Measurements from ENCODE around the gene TAF5L.
"Not testable (repeated sequence)": the region's sequence is repeated elsewhere in the genome, so short reads cannot be mapped to it uniquely, and the experiment has no call there.

Gene TAF5L

DNA sequence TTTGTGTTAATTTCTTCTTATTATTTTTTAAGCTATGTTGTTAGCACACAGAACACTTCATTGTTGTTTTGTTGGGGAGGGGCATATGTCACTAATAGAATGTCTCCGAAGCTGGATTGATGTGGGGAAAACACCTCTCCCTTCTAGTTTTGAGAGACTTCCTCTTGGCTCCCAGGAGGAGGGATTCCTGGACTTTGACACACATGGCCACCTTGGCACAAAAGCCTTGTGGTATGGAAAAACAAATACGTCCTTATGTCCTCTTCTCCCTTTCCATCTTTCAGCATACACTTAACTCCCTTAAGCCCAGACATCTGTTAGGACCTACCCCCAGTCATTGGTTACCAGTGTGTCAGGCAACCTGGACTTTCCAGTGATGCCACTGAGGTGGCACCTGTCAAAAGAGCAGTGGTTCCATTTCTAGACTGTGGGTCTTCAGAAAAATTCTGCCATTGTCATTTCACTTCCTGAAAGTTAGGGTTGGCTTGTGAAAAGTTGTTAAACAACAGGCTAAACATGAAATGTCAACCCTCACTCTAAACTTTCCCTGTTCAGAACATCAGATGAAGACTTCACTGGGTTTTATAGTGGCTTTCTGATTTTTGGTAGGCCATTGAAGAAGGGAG, 54.9 kb downstream of the TAF5L start:
- FAIRE-seq (no peak), DNase-seq (ENCODE audit: low spot score) (no peak)

DNA sequence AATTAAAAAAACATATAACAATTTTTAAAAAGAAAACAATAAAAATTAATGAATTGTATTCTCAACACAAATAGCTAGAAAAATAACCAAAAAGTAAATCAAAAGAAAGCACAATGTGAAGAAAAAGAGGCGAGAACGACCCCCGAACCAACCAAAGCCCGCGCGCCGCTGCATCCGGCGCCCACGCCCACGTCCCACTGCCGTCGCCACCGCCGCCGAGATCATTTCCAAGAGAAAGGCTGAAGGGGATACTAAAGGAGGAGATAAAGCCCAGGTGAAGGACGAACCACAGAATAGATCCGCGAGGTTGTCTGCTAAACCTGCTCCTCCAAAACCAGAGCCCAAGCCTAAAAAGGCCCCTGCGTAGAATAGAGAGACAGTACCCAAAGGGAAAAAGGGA, 55.6 kb downstream of the TAF5L start:
- no peak for DNase-seq (ENCODE audit: low spot score)
- FAIRE-seq: no peak

DNA sequence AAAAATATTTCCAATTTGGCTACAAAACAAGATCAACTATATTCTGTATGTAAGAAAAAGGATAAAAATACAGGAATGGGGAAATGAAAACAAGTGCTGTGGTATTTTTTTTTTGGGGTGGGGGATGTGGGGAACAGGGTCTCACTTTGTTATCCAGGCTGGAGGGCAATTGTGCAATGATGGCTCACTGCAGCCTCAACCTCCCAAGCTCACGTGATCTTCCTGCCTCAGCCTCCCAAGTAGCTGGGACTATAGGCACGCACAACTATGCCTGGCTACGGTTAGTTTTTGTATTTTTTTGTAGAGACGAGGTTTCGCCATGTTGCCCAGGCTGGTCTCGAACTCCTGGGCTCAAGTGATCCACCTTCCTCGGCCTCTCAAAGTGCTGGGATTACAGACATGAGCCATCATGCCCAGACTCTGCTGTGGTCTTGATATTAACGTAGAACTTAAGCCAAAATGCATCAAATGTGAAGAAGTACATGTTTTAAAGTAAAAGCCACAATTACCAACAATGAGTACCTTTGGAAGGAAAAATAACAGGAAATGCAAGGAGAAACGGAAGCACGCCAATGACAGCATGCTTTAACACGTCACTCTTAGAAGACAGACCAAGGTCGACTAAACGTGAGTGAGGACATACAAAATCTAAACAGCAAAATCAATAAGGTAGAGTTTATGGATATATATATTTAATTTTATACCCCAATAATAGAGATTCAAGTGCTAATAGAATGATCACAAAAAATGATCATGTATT, 58.6 kb downstream of the TAF5L start:
- FAIRE-seq (no peak), DNase-seq (ENCODE audit: low spot score) (no peak)

DNA sequence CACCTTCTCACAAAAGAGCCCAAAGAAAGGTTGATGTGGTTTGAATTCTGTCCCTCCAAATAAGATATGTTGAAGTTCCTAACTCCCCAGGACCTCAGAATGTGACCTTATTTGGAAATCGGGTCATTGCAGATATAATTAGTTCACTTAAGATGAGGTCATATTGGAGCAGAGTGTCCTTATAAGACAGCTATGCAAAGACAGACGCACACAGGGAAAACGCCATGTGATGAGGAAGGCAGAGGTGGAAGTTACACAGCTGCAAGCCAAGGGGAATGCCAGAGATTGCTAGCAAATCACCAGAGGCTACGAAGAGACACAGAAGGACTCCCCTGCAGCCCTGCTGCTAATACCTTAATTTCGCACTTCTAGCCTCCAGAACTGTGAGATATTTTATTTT, 62.2 kb downstream of the TAF5L start:
- no peak for FAIRE-seq

DNA sequence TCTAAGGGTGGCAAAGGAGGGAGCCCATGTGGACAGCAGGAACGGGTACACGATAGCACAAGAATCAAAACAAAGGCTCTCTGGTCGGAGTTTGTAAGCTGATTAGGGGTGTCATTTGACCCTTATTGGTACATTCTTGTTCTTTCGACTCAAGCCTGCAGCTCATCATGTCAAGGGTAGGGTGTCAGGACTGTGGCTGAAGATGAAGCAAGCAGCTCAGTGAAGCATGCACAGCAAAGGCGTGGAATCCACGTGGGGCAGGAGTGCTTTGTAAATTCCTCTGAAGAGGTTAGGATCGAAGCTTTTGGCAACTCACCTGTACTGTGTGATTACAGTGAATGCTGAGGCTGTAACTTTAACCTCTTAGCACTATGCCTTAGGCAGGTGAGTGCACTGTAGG, 62.7 kb downstream of the TAF5L start:
- DNase-seq (ENCODE audit: low spot score) (no peak), FAIRE-seq (no peak)

More for the DNA sequence above, 62.2 kb downstream of the TAF5L start:
- DNase-seq (ENCODE audit: low spot score): no peak

DNA sequence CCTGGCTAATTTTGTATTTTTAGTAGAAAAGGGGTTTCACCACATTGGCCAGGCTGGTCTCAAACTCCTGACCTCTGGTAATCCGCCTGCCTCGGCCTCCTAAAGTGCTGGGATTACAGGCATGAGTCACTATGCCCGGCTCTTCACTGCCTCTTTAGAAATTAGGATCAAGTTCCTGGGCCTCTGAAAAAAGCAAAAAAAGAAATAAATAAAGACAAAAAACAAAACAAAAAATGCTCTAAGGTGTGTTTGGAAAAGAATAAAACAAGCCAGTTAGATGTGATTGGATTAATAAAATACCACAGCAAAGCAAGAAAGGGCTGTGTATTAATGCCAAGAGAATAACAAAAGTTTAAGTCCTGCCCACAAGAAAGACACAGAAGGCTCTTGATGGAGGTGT, 63.2 kb downstream of the TAF5L start:
- FAIRE-seq (no peak), DNase-seq (ENCODE audit: low spot score) (no peak)

DNA sequence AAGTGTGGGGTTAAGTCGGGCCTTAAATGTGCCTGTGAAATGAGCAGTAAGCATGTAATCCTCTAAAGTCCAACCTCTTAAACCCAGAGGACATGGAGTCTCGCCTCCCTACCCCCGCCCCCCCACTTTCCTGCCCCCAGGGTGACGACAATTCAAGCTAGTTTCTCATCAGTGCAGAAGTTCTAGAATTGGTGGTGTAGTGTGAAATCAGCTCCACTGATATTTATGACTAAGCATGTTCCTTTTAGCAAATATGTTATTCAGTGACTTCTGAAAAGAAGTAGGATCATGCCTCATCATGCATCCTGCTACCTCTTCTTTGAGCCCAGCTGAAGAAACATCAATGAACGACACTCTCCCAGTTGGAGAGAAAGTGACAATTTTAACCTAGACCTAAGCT, 64.8 kb downstream of the TAF5L start:
- FAIRE-seq (no peak), DNase-seq (ENCODE audit: low spot score) (no peak)

DNA sequence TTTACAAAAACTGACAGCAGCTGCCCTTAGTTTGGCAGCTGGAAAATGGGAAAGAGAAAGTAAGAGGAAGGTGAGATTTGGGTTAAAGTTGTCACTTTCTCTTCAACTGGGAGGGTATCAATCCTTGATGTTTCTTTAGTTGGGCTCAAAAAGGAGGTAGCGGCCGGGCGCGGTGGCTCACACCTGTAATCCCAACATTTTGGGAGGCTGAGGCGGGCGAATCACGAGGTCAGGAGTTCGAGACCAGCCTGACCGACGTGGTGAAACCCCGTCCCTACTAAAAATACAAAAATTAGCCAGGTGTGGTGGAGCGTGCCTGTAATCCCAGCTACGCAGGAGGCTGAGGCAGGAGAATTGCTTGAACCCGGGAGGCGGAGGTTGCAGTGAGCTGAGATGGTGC, 65.8 kb downstream of the TAF5L start:
- DNase-seq (ENCODE audit: low spot score); FAIRE-seq: not testable (repeated sequence)

DNA sequence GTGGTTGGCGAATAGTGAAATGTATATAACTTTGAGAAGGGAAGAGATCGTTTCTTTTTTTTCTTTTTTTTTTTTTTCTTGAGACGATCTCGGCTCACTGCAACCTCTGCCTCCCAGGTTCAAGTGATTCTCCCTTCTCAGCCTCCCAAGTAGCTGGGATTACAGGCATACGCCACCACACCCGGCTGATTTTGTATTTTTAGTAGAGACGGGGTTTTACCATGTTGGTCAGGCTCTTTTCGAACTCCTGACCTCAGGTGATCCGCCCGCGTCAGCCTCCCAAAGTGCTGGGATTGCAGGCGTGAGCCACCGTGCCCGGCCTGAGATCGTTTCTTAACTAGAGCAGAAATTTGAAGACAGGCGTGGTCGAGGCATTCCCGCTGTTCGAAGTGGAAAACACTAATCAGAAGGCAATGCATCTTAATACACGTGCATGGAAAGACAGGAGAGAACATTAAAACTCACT, 66.6 kb downstream of the TAF5L start:
- DNase-seq (ENCODE audit: low spot score): not testable (repeated sequence)

DNA sequence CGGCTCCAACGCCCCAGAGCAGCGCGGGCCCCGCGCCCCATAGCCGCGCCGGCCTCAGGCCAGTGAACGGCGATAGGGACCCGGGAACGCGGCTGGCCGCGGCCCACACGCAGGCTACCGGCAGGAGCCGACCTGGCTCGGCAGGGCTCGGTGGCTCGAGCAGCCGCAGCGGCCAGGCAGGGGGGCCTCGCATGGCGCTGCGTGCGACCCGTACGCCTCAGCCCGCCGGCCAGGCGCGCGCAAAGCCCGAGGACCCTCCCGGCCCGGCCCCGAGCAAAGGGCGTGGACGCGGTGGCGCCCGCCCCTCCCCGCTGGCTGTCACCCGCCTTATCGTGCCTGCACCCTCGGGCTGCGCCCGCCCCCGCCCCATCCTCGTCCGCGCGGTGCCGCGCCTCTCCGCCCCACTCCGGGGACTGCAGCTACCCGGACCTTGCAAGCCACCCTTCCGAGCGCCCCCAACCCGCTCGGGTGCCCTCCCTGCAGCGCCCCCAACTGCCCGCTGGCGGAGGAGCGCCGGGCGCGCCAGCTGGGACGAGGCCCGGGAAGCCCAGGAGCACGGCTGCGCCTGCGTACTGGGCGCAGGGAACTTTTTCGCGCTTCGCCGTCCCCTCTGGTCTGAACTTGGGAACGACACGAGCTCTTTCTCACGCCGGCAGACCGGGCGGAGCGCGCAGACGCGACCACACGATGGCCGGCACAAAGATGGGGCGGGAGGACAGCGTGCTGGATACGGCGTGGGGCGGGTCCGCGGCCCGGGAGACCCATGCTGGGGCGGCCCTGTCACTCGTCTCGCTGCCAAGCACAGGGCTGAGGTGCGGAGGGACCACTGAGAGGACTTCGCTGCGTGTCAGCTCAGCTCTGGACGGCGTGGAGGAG, 67.2 kb downstream of the TAF5L start, which contains the start of gene ABCB10:
ABCB10 (minus strand) TSS at position 248 of the 876 bp plus-strand sequence; CDS start at position 193, 55 bp downstream.
- peak; percentile 99 for DNase-seq (ENCODE audit: low spot score)
- peak; percentile 94 for FAIRE-seq

More for the DNA sequence above, 66.6 kb downstream of the TAF5L start:
- FAIRE-seq: not testable (repeated sequence)

DNA sequence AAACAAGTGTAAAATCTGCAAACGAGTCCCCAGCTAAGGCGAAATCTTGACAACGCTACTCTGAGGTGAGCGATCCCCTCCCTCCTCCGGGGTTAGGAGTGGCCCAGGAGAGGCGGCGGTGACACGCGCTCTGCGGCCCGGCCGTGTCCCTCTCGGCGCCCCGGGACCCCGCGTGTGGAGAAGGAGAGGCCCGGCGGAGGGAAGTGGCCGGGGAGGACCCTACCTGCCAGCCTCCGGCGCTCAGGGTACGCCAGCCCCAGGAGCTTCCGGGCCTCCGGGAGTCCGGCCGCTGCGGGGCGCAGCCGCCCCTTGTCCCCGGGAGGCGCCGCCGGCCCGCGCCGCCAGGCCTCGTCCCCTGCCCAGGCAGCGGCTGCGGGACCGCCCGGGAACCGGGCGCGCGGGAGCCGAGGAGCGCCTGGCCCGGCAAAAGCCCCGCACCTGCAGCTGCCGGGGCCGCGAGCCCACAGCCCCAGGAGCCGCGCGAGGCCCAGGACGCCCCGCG, 68.0 kb downstream of the TAF5L start:
- DNase-seq (ENCODE audit: low spot score) (peak; percentile 59), FAIRE-seq (no peak)

DNA sequence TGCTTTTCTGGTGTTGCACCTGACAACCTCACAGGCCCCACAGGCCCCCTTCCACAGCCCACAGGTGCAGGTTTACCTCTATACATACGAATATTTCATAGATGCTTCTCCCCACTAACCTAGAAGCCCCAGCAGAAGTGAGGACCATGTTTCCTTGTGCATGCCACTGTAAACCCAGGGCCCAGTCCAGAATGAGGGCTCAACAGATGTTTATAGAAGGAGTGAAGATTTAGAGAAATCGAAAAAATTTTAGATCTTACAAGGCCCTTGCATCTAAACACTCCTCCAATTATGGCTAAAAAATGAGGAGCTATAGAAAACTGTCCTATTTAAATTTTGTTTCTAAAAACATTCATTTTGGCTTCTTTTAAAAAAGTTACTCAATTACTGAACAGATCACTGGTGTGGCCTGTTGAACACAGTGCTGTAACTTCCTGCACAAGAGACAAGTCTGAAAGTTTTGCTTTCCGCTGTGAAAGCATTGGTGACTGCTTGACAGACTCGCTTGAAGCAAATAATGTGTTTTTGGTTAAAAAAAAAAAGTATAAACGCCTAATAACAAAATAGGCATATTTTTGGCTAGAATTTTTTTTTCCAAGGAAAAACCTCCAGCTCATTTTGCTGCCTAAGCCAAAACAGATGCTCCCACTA, 68.6 kb downstream of the TAF5L start:
- FAIRE-seq: no peak
- DNase-seq (ENCODE audit: low spot score): no peak

DNA sequence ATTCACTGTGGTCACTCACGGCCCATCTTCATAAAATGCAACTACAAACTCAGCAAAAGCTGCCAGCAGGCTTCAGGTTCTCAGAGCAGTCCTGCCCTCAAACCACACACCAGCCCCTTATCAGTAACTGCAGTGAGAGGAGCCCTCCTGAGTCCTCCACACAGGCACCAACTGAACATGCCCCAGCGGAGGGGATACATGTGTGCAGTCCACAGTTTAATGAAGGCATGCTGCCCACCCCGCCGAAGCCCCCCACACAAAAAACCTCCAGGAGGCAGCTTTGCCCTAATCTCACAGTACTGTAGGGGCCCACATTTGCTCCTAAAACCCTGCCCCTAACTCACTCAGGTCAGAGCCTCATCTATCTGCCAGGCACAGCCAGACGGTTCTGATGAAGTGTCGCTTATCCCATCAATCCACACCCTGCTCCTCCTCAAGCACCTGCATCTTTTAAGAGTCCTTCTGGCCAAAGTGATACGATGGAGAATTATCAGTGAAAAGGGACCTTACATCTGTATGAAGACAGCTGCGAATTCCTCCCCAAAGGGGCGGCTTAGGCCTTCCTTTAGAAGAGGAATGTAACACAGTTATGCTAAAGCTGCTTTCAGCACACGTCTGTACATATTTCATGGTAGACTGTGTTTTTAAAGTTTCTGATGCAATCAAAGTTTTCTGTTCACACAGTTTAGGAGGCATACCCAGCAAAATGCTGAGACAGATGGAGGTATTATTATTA, 70.9 kb downstream of the TAF5L start:
- no peak for DNase-seq (ENCODE audit: low spot score)
- no peak for FAIRE-seq

DNA sequence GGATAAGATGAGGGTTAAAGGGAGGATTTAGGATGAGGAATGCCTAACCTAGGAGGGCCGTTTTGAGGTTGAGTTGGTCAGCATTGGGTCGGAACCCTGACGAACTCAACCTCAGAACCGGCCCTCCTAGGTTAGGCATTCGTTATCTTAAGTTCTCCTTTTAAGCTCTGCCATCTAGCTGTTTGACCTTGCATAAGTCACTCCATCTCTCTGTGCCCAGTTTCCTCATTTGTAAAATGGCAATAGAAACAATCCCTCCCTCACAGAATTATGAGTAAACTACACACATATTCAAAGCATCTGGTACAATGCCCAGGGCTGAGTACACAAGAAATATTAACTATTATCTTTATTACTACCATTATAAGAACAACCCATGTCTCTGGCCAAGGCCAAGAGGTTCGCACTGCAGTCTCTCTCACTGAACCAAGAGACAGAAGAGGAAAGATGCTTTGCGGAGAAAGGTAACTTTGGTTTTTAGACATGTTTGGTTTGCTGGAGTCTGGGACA, 72.2 kb downstream of the TAF5L start:
- FAIRE-seq (no peak), DNase-seq (ENCODE audit: low spot score) (no peak)

DNA sequence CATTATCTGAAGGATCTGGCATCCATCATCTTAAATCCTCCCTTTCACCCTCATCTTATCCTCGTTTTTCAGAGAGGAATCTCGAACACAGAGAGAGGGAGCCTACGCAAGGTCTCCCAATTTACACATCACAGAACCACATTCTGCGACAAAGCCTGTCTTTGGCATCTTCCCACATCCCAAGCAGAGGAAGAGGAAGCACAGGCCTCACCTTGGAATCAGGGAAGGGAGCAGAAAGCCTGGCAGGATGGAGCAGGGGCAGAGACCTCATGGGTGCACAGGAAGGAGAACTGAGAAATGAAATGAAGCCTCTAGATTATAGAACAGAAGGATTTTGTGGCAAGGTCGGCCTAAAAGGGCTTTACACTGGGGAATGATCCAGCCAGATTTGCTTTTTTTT, 73.2 kb downstream of the TAF5L start:
- DNase-seq (ENCODE audit: low spot score): no peak
- FAIRE-seq: no peak

DNA sequence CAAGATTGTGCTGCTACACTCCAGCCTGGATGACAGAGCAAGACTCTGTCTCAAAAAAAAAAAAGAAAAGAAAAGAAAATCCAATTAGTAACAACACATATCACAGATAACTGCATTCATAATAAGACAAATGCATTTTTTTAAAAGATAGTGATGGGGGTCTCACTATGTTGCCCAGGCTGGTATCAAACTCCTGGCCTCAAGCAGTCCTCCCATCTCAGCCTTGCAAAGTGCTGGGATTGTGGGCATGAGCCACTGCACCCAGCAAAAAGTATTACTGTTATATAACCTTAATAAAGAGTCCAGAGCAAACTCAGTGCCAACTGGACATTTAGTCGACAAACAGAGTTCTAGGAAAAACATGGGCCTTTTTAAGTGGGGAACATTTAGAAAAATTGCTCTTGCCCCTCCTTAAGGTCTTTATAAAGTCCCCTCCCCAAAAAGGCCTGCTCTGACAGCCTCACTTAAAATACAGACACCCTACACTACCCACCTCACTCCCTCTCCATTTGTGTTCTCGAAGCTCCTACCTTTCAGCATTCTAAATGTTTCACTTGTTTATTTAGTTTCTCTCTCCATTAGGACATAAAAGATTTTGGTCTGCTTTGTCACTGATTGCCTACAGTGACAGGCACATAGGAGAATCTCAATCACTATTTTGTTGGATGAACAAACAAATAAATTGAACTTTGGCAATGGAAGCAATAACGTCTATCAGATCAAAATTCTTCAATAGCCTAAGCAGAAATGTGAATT, 74.9 kb downstream of the TAF5L start:
- no peak for DNase-seq (ENCODE audit: low spot score)
- no peak for FAIRE-seq

DNA sequence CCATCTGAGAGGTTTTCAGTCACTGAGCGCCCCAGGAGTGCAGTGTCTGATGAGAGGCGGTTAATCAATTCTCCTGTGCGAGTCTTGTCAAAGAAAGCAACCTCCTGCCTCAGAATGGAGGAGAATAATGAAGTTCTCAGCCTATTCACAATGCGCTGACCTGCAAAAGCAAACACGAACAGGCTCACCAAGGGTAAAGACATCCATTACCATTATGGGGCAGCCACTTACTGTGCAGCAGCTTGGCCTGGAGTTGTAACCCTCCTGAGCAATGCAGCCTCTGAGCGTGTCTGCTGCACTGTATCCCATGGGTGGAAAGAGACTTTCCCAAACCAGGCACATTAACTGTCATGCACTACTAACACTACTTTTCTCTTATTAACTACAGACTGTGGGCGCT, 78.4 kb downstream of the TAF5L start:
- FAIRE-seq (no peak), DNase-seq (ENCODE audit: low spot score) (no peak)

DNA sequence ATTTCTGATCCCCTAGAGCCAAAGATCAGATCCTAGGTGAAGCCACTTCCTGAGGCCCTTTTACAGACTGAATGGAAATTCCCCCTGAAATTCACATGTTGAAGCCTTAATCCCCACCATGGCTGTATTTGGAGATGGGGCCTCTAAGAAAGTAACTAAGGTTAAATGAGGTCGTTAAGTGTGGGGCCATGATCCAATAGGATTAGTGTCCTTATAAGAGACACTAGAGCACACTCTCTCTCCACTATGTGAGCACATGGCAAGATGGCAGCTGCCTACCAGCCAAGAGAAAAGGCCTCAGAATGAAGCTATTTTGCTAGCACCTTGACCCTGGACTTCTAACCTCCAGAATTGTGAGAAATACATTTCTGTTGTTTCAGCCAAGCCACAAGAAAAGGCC, 81.3 kb downstream of the TAF5L start:
- FAIRE-seq (no peak), DNase-seq (ENCODE audit: low spot score) (no peak)
